Endothelial cell of umbilical vein (primary cell): ENCODE results near the gene CYFIP2. TPM values are rescaled to one million over a fixed set of nuclear protein-coding genes. Genes with fewer than 3 reads are reported as not detected.

Experiments
- BruUV-seq: library from RNA; stranded (reverse); fragments of 400-500 nt; replicated peaks from 2 replicates; lab custom pipeline; 2021; lab: Mats Ljungman, UMichigan
- CTCF ChIA-PET: fragments of 300-600, 350-600 bp; sonication (Branson Sonifier 250); formaldehyde crosslinking; loops from one replicate; lab custom pipeline; 2021; ENCODE audit warnings: antibody characterized with exemption, inconsistent platforms; lab: Charles Lee
- POLR2A ChIA-PET: fragments of 300-600, 350-600 bp; sonication (Branson Sonifier 250); formaldehyde crosslinking; loops from one replicate; lab custom pipeline; 2021; ENCODE audit warnings: antibody characterized with exemption, inconsistent platforms; lab: Charles Lee
- DNase-seq: peaks from one replicate; pipeline ENCODE4 v3.0.0-alpha.2; 2011; ENCODE audit warnings: low read depth, low spot score
- FAIRE-seq: peaks from 2 replicates; lab custom pipeline; 2011; peaks lifted over from hg19 to GRCh38; lab: Jason Lieb, UNC
- H2AFZ ChIP-seq: 2 replicates; pipeline ENCODE4 v1.6.0; 2012; ENCODE audit warnings: low read depth, low read length, control low read depth, inconsistent platforms
- H3K27ac ChIP-seq: 2 replicates; pipeline ENCODE4 v1.5.1; 2011; ENCODE audit warnings: low read depth, mild to moderate bottlenecking, control low read depth, low read length, moderate library complexity; ENCODE audit not compliant: insufficient read depth
- H3K27me3 ChIP-seq, 2 experiments: 2 replicates each; pipeline versions ENCODE4 v1.6.0 to v1.6.1; 2011; ENCODE audit warnings: low read length in 2 of 2, mixed read lengths in 1 of 2; ENCODE audit not compliant: control insufficient read depth in 2 of 2, insufficient read depth in 2 of 2
- H3K36me3 ChIP-seq, 2 experiments: 2 replicates in 1 of 2; 3 replicates in 1 of 2; pipeline ENCODE4 v1.5.1; 2011; ENCODE audit warnings: low read length in 2 of 2, mild to moderate bottlenecking in 1 of 2, moderate library complexity in 1 of 2; ENCODE audit not compliant: control insufficient read depth in 2 of 2, insufficient read depth in 2 of 2; ENCODE audit errors: extremely low read depth in 1 of 2
- H3K4me1 ChIP-seq: 3 replicates; pipeline ENCODE4 v1.5.1; 2011; ENCODE audit warnings: mild to moderate bottlenecking, low read length; ENCODE audit not compliant: control insufficient read depth, insufficient read depth; ENCODE audit errors: extremely low read depth
- H3K4me2 ChIP-seq: 2 replicates; pipeline ENCODE4 v1.6.1; 2011; ENCODE audit warnings: low read length, control low read depth, mixed read lengths; ENCODE audit not compliant: insufficient read depth
- H3K4me3 ChIP-seq, 3 experiments: fragments of 200-600 bp in 1 of 3; sonication (generic), shearing (Covaris generic) in 1 of 3; replicated peaks in 1 of 3; 2 replicates each; pipeline ENCODE4 v1.5.1; 2011 to 2016; ENCODE audit warnings: control low read depth in 3 of 3, low read length in 3 of 3, mild to moderate bottlenecking in 2 of 3, inconsistent platforms in 1 of 3, low read depth in 1 of 3, moderate library complexity in 1 of 3; ENCODE audit not compliant: insufficient read depth in 1 of 3
- H3K79me2 ChIP-seq: 2 replicates; pipeline ENCODE4 v1.6.0; 2012; ENCODE audit warnings: low read length, inconsistent platforms; ENCODE audit not compliant: control insufficient read depth, insufficient read depth
- H3K9ac ChIP-seq: replicated peaks from 2 replicates; pipeline ENCODE3; 2011; ENCODE audit warnings: low read length, control low read depth; ENCODE audit not compliant: insufficient read depth; ENCODE audit errors: extremely low read depth
- H3K9me1 ChIP-seq: replicated peaks from 3 replicates; pipeline ENCODE4 v1.6.0; 2011; ENCODE audit warnings: mild to moderate bottlenecking, low read length; ENCODE audit not compliant: control insufficient read depth, insufficient read depth; ENCODE audit errors: extremely low read depth
- H3K9me3 ChIP-seq: replicated peaks from 2 replicates; pipeline ENCODE4 v1.5.1; 2012; ENCODE audit warnings: low read length, inconsistent platforms; ENCODE audit not compliant: control insufficient read depth, insufficient read depth
- H4K20me1 ChIP-seq: replicated peaks from 2 replicates; pipeline ENCODE3; 2011; ENCODE audit warnings: mild to moderate bottlenecking, low read length; ENCODE audit not compliant: control insufficient read depth, insufficient read depth; ENCODE audit errors: extremely low read depth
- EZH2 ChIP-seq: IDR thresholded peaks from 2 replicates; pipeline ENCODE4 v1.6.1; 2012; ENCODE audit warnings: borderline replicate concordance, low read depth, mild to moderate bottlenecking, moderate library complexity, low read length, inconsistent platforms; ENCODE audit not compliant: severe bottlenecking
- FOS ChIP-seq: IDR thresholded peaks from 2 replicates; pipeline ENCODE4 v1.6.1; 2011; ENCODE audit warnings: mild to moderate bottlenecking, low read length, moderate library complexity, borderline replicate concordance; ENCODE audit not compliant: insufficient read depth
- GATA2 ChIP-seq: IDR thresholded peaks from 2 replicates; pipeline ENCODE4 v1.7.0; 2011; ENCODE audit warnings: low read depth, mild to moderate bottlenecking, moderate library complexity, mixed read lengths, low read length; ENCODE audit not compliant: insufficient read length, insufficient read depth
- JUN ChIP-seq: IDR thresholded peaks from 2 replicates; pipeline ENCODE4 v1.6.1; 2011; ENCODE audit warnings: borderline replicate concordance, low read depth; ENCODE audit not compliant: insufficient read length, insufficient read depth
- MYC ChIP-seq: IDR thresholded peaks from one replicate; pipeline ENCODE4 v1.6.1; 2011; ENCODE audit warnings: mild to moderate bottlenecking, low read depth, low read length
- POLR2A ChIP-seq: IDR thresholded peaks from 2 replicates; pipeline ENCODE4 v1.6.1; 2012; ENCODE audit warnings: low read depth, mild to moderate bottlenecking, control low read depth, low read length
- POLR2AphosphoS5 ChIP-seq: IDR thresholded peaks from 2 replicates; pipeline ENCODE4 v1.6.1; 2012; ENCODE audit warnings: low read depth, mild to moderate bottlenecking, control low read depth, low read length, moderate library complexity; ENCODE audit not compliant: insufficient read depth
- dilution Hi-C: fragments of 300-500 bp; cut with MboI; formaldehyde crosslinking; loops from one replicate; pipeline ENCODE4 v1.15.0; 2019; ENCODE audit warnings: low sequenced_read_pairs; ENCODE audit not compliant: extremely low pct_ligation_motif_present
- intact Hi-C: fragments of 100-400 bp; cut with micrococcal nuclease; formaldehyde crosslinking; loops from one replicate; pipeline ENCODE4 v1.10.0; 2022
- polyA plus RNA-seq, 4 experiments: library from polyadenylated mRNA; depleted of rRNA in 3 of 4; stranded (reverse) in 3 of 4; unstranded in 1 of 4; fragments of >200 nt; gene quantifications; 2 replicates each; pipeline versions ENCODE4 v1.2.1 to v1.2.3, GENCODE V29; 2011 to 2012; ENCODE audit warnings: missing spikeins in 1 of 4
- total RNA-seq: library from RNA; stranded (reverse); gene quantifications from 2 replicates; pipeline ENCODE4 v1.2.3, GENCODE V29; 2021
- TF ChIP-seq, protein P1 (sequence below), 2 donors: IDR thresholded peaks; 1 replicate in 1 of 2; 2 replicates in 1 of 2; pipeline ENCODE4 v1.5.1; 2011; ENCODE audit warnings: low read length in 2 of 2, mild to moderate bottlenecking in 2 of 2, moderate library complexity in 2 of 2, control low read depth in 1 of 2, inconsistent platforms in 1 of 2, low read depth in 1 of 2; ENCODE audit not compliant: insufficient read depth in 1 of 2; ENCODE audit errors: extremely low read depth in 1 of 2
- TF ChIP-seq, protein P2 (sequence below): IDR thresholded peaks from 2 replicates; pipeline ENCODE4 v1.6.1; 2011; ENCODE audit not compliant: insufficient read depth, insufficient read length

The CYFIP2 gene
- total and polyA plus RNA-seq, 2 donors (not counting 3 experiments of a cell fraction or from before 2014, with no cell fraction given) = 9.2 to 22.4 TPM

DNA sequence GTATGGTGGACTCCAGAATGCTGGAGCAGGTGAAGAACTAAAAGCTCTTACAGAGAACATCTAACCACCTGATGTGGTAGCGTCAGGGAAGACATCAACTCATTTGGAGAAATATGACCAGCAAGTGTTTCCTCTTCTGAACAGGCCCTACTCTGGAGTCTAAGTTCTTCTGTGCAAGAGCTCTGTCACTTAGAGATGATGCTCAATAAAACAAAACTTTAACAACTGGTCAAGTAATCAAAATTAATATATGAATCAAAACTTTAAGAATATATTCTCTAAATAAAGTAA is 85.8 kb downstream of the CYFIP2 start:
- Histone ChIP-seq H3K9me1 (no peaks in the 10 kb centered on the region), H2AFZ (no peak overlapping the region), H3K27me3 (no peaks in the 10 kb centered on the region), H3K9me3 (no peaks in the 10 kb centered on the region), H3K4me3 (no peak overlapping the region), H3K9ac (no peak overlapping the region), H3K27ac (peak overlapping the region; percentile 38), H3K4me2 (no peak overlapping the region), H3K36me3 (no peaks in the 10 kb centered on the region), H3K79me2 (no peaks in the 10 kb centered on the region), H3K4me1 (peaks cover 13% of the 10 kb centered on the region), H4K20me1 (no peaks in the 10 kb centered on the region)
- BruUV-seq = no TSS peak
- no peak for TF ChIP-seq EZH2
- TF ChIP-seq GATA2 = no peak
- TF ChIP-seq FOS = no peak
- no peak for TF ChIP-seq MYC
- TF ChIP-seq POLR2A = no peak
- TF ChIP-seq JUN = no peak
- TF ChIP-seq POLR2AphosphoS5 = no peak
- TF ChIP-seq, protein P1, sequence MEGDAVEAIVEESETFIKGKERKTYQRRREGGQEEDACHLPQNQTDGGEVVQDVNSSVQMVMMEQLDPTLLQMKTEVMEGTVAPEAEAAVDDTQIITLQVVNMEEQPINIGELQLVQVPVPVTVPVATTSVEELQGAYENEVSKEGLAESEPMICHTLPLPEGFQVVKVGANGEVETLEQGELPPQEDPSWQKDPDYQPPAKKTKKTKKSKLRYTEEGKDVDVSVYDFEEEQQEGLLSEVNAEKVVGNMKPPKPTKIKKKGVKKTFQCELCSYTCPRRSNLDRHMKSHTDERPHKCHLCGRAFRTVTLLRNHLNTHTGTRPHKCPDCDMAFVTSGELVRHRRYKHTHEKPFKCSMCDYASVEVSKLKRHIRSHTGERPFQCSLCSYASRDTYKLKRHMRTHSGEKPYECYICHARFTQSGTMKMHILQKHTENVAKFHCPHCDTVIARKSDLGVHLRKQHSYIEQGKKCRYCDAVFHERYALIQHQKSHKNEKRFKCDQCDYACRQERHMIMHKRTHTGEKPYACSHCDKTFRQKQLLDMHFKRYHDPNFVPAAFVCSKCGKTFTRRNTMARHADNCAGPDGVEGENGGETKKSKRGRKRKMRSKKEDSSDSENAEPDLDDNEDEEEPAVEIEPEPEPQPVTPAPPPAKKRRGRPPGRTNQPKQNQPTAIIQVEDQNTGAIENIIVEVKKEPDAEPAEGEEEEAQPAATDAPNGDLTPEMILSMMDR (IDR thresholded peaks at IDR 0.05; ENCODE audit: extremely low read depth in 1 of 2, insufficient read depth in 1 of 2, low read depth in 1 of 2, low read length in 2 of 2) = no peak
- TF ChIP-seq, protein P2, sequence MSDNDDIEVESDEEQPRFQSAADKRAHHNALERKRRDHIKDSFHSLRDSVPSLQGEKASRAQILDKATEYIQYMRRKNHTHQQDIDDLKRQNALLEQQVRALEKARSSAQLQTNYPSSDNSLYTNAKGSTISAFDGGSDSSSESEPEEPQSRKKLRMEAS = no peak
- POLR2A ChIA-PET = no interaction called here
- intact Hi-C loops = loop anchor here (1.0 kb wide), 2 partner anchors 11 to 34 kb away; no protein-coding TSS in a partner anchor
- FAIRE-seq (no peak), DNase-seq (no peak)
- CTCF ChIA-PET = interaction anchor here (1.0 to 2.1 kb wide), 12 partner anchors 8 to 392 kb away, joined by 3 to 24 read pairs (median 6); partner anchors contain the start of gene LSM11
- dilution Hi-C loops = no loop called here
